ENCODE results near the gene FEM1B. TPM values are rescaled to one million over a fixed set of nuclear protein-coding genes. Genes with fewer than 3 reads are reported as not detected.
A peak's percentile ranks its signal among the peaks of the same experiment; 100 is the strongest.

Gene FEM1B
- total and polyA plus RNA-seq, 2 donors (not counting 3 experiments of a cell fraction or from before 2014, with no cell fraction given) = 11.1 to 33.2 TPM

DNA sequence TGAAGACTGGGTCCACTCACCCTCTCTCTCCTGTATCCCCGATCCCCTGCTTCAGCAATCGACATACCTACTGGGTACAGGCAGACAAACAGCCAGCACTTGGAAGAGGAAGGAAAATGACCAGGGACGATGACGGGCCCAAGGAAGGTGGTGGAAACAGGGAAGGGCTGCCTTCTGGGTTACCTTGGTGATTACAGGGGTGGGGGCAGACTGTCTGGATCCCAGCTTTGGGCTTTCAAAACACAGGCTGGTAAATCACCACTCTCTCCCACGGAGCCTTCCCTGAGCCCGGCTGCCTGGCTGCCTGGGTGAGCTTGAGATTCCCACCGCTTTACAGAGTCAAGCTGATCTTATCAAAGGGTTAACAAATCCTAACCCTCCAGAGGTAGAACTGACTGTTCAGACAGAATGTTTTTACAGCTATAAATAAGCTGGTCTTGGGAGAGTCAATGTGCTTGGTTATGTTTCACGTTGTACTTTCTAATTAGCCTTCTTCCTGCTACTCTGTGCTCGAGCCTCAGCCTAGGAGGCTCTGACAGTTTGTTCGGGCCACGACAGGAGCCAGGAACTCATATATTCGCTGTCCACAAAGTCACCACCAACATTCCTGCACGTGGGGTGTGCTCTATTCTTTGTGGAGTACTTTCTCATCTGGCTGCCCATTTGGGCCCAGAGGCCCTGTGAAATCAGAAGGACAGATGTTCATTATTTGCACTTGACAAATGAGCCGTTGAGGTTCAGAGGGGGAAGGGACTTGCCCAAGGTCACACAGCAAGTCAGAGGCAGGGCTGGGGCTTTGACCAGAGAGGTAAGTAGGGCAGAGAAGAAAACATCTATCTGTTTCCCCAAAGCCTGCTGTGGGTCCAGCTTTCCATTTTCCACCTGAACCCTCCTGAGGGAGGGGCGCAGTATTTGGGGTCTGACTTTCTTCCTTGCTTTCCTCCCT, 63.5 kb downstream of the FEM1B start:
- POLR2A ChIA-PET = interaction anchor here (0.7 kb wide), 1 partner anchor 38 kb away, joined by 3 read pairs; no protein-coding TSS in a partner anchor
- FAIRE-seq = peak; percentile 72

More for the DNA sequence above, 63.5 kb downstream of the FEM1B start:
- H3K27me3 ChIP-seq (ENCODE audit: control insufficient read depth in 2 of 2, insufficient read depth in 2 of 2, low read length in 2 of 2) = no peaks in the 10 kb centered on the region
- no TSS peak for BruUV-seq (replicated peaks)
- H2AFZ ChIP-seq (ENCODE audit: low read depth, low read length) = peak overlapping the region; percentile 1
- no peaks in the 10 kb centered on the region for H3K9me3 ChIP-seq (replicated peaks; ENCODE audit: control insufficient read depth, insufficient read depth, low read length)
- DNase-seq (ENCODE audit: low read depth, low spot score) = peak; percentile 52
- no peak for TF ChIP-seq MYC (IDR thresholded peaks at IDR 0.05; ENCODE audit: low read depth, low read length)
- TF ChIP-seq POLR2A (IDR thresholded peaks at IDR 0.05; ENCODE audit: low read depth, low read length) = no peak
- no peak for TF ChIP-seq MAX (IDR thresholded peaks at IDR 0.05; ENCODE audit: insufficient read depth, insufficient read length)
- no peak for TF ChIP-seq EZH2 (IDR thresholded peaks at IDR 0.05; ENCODE audit: borderline replicate concordance, low read depth, low read length, severe bottlenecking)
- no peak for TF ChIP-seq CTCF (IDR thresholded peaks at IDR 0.05; ENCODE audit: extremely low read depth in 1 of 2, insufficient read depth in 1 of 2, low read depth in 1 of 2, low read length in 2 of 2)
- no peak for TF ChIP-seq GATA2 (IDR thresholded peaks at IDR 0.05; ENCODE audit: insufficient read depth, insufficient read length, low read depth, low read length)
- TF ChIP-seq FOS (IDR thresholded peaks at IDR 0.05; ENCODE audit: borderline replicate concordance, insufficient read depth, low read length) = no peak
- TF ChIP-seq JUN (IDR thresholded peaks at IDR 0.05; ENCODE audit: borderline replicate concordance, insufficient read depth, insufficient read length, low read depth) = no peak
- no peak for TF ChIP-seq POLR2AphosphoS5 (IDR thresholded peaks at IDR 0.05; ENCODE audit: insufficient read depth, low read depth, low read length)
- no peak overlapping the region for H3K27ac ChIP-seq (ENCODE audit: insufficient read depth, low read depth, low read length)
- H3K9ac ChIP-seq (replicated peaks; ENCODE audit: extremely low read depth, insufficient read depth, low read length) = no peak overlapping the region
- H3K4me2 ChIP-seq (ENCODE audit: insufficient read depth, low read length) = no peak overlapping the region
- no peaks in the 10 kb centered on the region for H3K36me3 ChIP-seq (ENCODE audit: control insufficient read depth in 2 of 2, extremely low read depth in 1 of 2, insufficient read depth in 2 of 2, low read length in 2 of 2)
- CTCF ChIA-PET = interaction anchor here (1.1 to 1.2 kb wide), 2 partner anchors 21 to 34 kb away, joined by 3 to 4 read pairs; no protein-coding TSS in a partner anchor
- H3K4me3 ChIP-seq (replicated peaks in 1 of 3; ENCODE audit: insufficient read depth in 1 of 3, low read depth in 1 of 3, low read length in 3 of 3) = no peak overlapping the region
- intact Hi-C loops (cut with micrococcal nuclease) = no loop called here
- no peaks in the 10 kb centered on the region for H3K9me1 ChIP-seq (replicated peaks; ENCODE audit: control insufficient read depth, extremely low read depth, insufficient read depth, low read length)
- dilution Hi-C loops (cut with MboI; ENCODE audit: extremely low pct_ligation_motif_present, low sequenced_read_pairs) = no loop called here
- H3K79me2 ChIP-seq (ENCODE audit: control insufficient read depth, insufficient read depth, low read length) = no peaks in the 10 kb centered on the region
- H3K4me1 ChIP-seq (ENCODE audit: control insufficient read depth, extremely low read depth, insufficient read depth, low read length) = peaks cover 11% of the 10 kb centered on the region
- no peaks in the 10 kb centered on the region for H4K20me1 ChIP-seq (replicated peaks; ENCODE audit: control insufficient read depth, extremely low read depth, insufficient read depth, low read length)
